ENCODE data around the gene HOXA10.

The HOXA10 gene

GRCh38 chr7:27143023-27143949 lies 30.8 kb downstream of the HOXA10 start, which contains the start of gene HOXA5:
Gene HOXA5, minus strand, starts transcription at chr7:27143681. Its CDS starts 74 bp downstream, at chr7:27143607.
- peak; percentile 99 for DNase-seq
- in situ Hi-C loops (cut with HindIII; ENCODE audit: low pct_ligation_motif_present, low pct_unique_long_range_greater_than_20kb, low sequenced_read_pairs): no loop called here

DNA sequence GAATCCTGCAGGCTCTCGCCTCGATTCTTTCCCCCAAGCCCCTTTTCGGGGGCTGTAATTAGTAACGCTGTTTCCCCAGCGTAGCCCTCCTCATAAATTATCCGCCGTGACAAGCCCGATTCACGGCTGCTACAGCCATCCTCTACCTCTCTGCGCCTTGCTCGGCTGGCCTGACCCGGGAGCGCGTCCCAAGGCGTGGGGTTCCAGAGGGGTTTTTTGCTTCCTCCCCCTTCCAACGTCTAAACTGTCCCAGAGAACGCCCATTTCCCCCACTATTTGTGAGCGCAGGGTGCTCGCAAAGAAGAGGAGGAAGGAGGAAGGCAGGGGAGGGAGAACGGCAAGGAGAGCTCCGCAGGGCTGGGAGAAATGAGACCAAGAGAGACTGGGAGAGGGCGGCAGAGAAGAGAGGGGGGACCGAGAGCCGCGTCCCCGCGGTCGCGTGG lies 31.5 kb downstream of the HOXA10 start:
- DNase-seq: peak; percentile 46
- in situ Hi-C loops (cut with HindIII; ENCODE audit: low pct_ligation_motif_present, low pct_unique_long_range_greater_than_20kb, low sequenced_read_pairs): no loop called here

DNA sequence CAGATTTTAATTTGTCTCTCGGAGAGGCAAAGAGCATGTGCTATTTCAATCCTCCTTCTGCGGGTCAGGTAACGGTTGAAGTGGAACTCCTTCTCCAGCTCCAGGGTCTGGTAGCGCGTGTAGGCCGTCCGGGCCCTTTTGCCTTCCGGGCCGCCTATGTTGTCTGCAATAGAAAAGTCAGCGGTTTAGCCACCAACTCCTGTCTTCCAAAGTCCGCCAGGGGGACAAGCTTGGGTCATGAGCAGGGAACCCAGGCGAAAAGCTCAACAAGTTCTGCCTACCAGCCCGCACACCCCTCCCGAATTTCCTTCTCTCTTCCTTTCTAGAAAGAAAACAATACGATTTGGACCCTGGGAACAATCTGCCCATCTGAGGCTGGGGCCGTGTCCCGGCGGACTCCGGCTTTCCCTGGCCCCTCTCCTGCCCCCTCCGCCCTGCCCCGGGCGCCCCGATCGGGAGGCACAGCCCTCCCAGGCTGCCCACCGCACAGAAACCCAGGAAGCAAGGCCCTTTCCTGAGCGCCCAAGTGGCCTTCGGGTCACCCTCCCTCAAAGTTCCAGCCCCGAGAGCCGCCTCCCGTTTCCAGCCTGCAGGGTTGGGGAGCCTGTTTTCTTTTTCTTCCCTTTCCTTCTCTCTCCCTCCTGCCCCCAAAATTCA lies 32.1 kb downstream of the HOXA10 start:
- in situ Hi-C loops (cut with HindIII; ENCODE audit: low pct_ligation_motif_present, low pct_unique_long_range_greater_than_20kb, low sequenced_read_pairs): no loop called here
- peak; percentile 87 for DNase-seq

DNA sequence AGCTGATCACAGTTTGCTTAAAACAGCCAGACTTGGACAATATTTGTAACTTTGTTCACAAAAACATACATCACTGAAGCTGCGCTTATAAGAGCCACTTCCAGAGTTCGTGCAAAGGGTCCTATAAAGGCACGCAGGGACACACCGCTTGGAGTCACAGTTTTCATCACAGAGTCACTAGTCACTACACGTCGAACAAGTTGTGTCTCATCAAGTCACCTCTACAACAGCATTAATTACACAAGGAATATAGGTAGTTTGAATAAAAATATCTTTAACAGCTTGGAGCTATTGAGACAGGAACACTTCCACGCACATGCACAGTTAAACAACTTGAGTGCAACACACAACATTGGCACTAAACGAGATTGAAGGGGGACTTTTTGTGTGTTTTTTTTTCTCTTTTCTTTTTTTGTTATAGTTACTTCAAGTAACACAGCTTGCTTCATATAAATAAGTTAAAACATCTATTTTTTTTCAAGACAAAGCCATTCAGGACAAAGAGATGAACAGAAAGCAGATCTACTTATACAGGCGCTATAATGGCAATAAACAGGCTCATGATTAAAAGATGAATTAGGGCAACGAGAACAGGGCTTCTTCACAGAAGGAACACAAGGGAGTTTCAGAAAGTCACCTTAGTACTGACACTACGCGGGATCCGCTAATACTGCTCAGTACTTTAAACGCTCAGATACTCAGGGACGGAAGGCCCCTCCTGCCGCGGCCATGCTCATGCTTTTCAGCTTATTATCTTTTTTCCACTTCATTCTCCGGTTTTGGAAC lies 32.8 kb downstream of the HOXA10 start:
- DNase-seq: no peak

GRCh38 chr7:27140126-27140857 lies 33.8 kb downstream of the HOXA10 start:
- DNase-seq: no peak

More for the DNA sequence above, 32.8 kb downstream of the HOXA10 start:
- in situ Hi-C loops (cut with HindIII; ENCODE audit: low pct_ligation_motif_present, low pct_unique_long_range_greater_than_20kb, low sequenced_read_pairs): no loop called here

GRCh38 chr7:27139334-27140125 lies 34.6 kb downstream of the HOXA10 start:
- DNase-seq: no peak
- in situ Hi-C loops (cut with HindIII; ENCODE audit: low pct_ligation_motif_present, low pct_unique_long_range_greater_than_20kb, low sequenced_read_pairs): no loop called here

More at GRCh38 chr7:27140126-27140857, 33.8 kb downstream of the HOXA10 start:
- in situ Hi-C loops (cut with HindIII; ENCODE audit: low pct_ligation_motif_present, low pct_unique_long_range_greater_than_20kb, low sequenced_read_pairs): no loop called here

- in situ Hi-C loops (cut with HindIII; ENCODE audit: low pct_ligation_motif_present, low pct_unique_long_range_greater_than_20kb, low sequenced_read_pairs): no loop called here
- DNase-seq: no peak
Measured at GRCh38 chr7:27138985-27139333, 35.2 kb downstream of the HOXA10 start.

DNA sequence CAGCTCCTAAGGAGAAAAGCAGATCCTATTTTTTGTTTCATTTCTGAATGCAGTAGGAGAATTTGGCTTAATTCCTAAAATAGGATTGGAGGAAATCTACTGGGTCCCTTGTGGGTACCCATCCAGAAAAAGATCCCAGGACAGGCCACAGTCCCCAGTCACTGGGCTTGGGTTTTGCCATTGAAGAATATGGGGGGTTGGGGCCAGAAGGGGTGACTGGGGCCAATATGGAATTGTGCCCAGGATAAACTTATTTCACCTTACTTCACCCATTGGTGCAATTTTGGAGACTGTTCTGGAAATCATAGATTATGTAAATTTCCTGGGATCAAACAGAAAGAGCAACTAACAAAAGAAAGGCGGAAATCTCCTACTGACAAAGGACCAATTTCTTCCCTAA lies 35.6 kb downstream of the HOXA10 start:
- DNase-seq: no peak
- in situ Hi-C loops (cut with HindIII; ENCODE audit: low pct_ligation_motif_present, low pct_unique_long_range_greater_than_20kb, low sequenced_read_pairs): no loop called here

GRCh38 chr7:27137640-27138315 lies 36.3 kb downstream of the HOXA10 start:
- in situ Hi-C loops (cut with HindIII; ENCODE audit: low pct_ligation_motif_present, low pct_unique_long_range_greater_than_20kb, low sequenced_read_pairs): no loop called here
- DNase-seq: no peak

DNA sequence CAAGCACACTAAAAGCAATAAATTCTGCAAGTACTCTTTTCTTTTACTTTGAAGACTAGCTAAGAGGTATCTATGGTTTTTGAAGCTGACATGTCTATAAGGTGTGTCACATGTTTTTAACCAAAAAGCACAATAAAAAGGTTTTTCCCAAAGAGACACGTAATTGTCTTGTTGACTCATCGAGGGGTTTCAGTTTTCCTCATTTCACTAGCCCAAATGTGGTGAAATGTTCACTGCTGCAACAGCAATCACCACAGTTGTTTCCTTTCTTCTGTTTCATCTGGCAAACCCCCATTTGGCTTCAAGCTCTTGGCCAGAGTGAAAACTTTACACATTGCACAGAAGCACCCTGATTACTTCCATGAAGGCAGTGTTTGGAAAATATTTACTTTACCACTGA lies 39.7 kb downstream of the HOXA10 start:
- in situ Hi-C loops (cut with HindIII; ENCODE audit: low pct_ligation_motif_present, low pct_unique_long_range_greater_than_20kb, low sequenced_read_pairs): no loop called here
- DNase-seq: no peak

DNA sequence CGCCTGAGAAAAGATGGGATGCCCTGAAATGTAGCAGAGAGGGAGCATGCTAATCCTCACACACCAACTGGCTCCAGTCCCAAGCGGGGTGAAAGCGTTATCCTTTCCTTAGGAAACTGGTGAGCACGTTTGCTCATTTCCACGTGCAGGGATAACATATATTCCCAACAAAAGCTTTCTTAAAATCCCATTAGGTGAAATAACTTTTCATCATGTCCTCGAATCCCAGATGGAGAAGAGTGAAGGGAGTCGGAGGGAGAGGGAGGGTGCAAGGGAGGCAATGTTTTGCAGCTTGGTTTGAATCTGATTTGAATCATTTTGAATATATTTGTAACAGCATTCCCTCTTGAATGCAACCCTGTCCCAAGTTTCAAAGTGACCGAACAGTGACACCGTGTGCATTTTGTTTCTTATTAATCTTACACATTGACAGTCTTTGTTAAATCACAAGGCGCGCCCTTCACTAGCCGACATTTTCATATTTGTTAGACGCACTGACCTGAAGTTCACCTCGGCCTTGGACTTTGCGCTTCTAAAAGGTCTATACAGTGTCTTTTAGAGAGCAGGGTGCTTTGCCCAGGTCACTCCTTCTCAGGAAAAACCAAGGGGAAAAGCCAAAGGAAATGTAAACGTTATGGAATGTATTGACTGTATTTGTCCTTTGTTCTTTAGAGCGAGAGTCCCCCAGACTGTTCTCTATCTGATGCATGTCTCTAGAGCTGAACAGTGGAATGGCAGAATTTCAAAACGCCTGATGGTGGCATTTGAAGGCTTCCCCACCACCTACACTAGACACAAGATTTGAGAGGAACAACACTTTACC lies 40.5 kb downstream of the HOXA10 start:
- DNase-seq: no peak
- in situ Hi-C loops (cut with HindIII; ENCODE audit: low pct_ligation_motif_present, low pct_unique_long_range_greater_than_20kb, low sequenced_read_pairs): no loop called here

DNA sequence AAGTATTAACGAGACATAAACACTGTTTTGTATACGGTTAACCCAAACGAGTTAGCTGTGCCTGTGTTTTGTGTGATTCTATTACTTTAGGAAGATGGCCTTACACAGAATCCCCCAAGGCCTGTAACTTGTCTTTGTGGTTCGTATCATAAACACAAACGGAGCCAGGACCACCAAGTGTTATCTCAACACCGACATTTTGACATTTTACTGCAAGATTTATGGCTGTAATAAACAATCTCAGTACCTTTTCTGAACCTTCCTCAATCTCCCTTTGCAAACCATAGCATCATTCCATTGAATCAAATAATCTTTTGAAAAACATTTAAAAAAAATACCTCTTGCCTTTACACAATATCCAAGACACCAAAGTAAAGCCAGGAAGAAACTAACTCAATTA lies 41.1 kb downstream of the HOXA10 start:
- DNase-seq: no peak
- in situ Hi-C loops (cut with HindIII; ENCODE audit: low pct_ligation_motif_present, low pct_unique_long_range_greater_than_20kb, low sequenced_read_pairs): no loop called here

DNA sequence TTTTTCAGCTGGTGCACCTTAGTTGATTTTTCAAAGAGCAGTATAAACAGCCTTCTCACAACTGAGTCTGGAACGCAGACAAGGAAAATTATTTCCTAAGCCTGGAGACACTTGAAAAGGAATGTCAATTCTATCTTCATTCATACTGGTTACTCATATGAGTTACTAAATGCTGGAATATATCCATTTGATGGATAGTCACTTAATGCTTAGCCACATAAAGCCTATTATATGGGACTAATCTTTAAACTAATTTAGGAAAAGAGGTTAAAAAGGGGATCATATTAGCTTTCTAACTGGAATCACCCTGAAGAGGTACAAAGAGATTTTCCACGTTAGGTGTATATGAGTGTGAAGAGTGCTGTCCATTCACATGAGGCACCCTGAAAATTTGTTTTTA lies 41.9 kb downstream of the HOXA10 start:
- in situ Hi-C loops (cut with HindIII; ENCODE audit: low pct_ligation_motif_present, low pct_unique_long_range_greater_than_20kb, low sequenced_read_pairs): no loop called here
- DNase-seq: no peak

DNA sequence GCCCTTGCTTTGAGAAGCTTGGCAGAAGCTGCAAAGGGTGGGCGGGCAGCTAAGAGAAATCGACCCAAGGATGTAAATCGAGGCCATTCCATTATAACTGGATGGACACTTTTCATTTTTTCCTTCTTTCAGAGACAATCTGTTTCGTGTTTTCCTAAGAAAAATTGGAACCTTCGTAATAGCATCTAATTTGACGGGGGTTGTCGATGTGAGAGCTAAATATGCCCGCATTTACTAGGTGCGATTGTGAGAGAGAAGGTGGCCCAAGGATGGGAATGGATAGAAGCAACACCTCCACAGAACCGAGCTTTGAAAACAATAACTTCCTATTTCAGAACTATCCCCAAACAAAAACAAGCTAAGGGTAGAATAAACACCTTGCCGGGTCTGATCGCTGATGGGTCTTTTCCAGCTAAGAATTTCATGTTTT lies 42.7 kb downstream of the HOXA10 start:
- in situ Hi-C loops (cut with HindIII; ENCODE audit: low pct_ligation_motif_present, low pct_unique_long_range_greater_than_20kb, low sequenced_read_pairs): no loop called here
- DNase-seq: no peak

DNA sequence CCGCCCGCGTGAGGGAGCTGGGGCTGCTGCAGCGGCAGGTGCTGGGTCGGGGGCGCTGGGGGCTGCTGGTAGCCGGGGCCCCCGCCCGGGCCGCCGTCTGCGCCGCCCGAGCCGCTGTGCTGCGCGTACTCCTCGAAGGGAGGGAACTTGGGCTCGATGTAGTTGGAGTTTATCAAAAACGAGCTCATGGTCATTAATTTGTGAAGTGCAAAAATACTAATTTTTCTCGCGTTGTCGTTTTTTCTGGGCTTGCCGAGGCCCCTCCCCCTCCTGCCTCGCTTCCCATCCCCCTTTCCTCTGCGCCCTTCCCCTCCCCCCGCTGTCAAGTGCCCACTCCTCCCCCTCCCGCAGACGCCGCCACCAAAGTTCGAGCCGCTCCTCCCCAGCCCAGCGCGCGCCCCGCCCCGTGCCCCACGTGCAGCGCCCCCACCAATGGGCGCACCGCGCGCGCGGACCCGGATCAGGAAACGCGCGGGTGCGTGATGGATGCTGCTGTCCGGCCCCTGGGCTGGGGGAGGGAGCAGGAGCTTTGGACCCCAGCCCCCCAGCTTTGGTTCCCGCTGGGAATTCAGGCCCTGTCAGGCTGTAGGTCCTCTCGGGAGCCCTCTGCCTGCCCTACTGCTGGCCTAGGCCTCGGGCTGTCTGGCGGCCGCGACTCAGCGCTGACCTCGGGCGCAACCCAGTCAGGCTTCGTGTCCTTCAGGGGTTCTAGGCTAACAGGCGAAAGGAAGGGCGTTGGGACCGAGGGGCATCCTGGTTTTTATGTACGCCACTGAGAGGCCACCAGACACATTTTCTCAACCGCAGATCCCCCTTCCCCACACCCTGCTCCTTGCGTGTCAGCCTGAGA lies 43.4 kb downstream of the HOXA10 start, which contains the start of gene HOXA4:
Gene HOXA4, minus strand, starts transcription at position 218 of the 850 bp plus-strand sequence. Its CDS starts 24 bp downstream, at position 194.
- in situ Hi-C loops (cut with HindIII; ENCODE audit: low pct_ligation_motif_present, low pct_unique_long_range_greater_than_20kb, low sequenced_read_pairs): no loop called here
- peak; percentile 96 for DNase-seq
